Keratinocyte (primary cell): ENCODE measurements around the gene KLC3.

Experiments
- EZH2 ChIP-seq: IDR thresholded peaks from one replicate; pipeline ENCODE4 v1.6.1; 2012; ENCODE audit warnings: inconsistent platforms, mild to moderate bottlenecking, low read length, moderate library complexity
- TF ChIP-seq, protein P1 (sequence below), 3 experiments: IDR thresholded peaks in 1 of 3; conservative IDR thresholded peaks in 1 of 3; optimal IDR thresholded peaks in 1 of 3; 2 replicates in 2 of 3; 3 replicates in 1 of 3; pipeline versions ENCODE3 to v1.5.1; 2011; ENCODE audit warnings: low read length in 3 of 3, mild to moderate bottlenecking in 3 of 3, moderate library complexity in 2 of 3, control low read depth in 1 of 3, inconsistent platforms in 1 of 3; ENCODE audit not compliant: insufficient read depth in 2 of 3; ENCODE audit errors: extremely low read depth in 1 of 3

DNA sequence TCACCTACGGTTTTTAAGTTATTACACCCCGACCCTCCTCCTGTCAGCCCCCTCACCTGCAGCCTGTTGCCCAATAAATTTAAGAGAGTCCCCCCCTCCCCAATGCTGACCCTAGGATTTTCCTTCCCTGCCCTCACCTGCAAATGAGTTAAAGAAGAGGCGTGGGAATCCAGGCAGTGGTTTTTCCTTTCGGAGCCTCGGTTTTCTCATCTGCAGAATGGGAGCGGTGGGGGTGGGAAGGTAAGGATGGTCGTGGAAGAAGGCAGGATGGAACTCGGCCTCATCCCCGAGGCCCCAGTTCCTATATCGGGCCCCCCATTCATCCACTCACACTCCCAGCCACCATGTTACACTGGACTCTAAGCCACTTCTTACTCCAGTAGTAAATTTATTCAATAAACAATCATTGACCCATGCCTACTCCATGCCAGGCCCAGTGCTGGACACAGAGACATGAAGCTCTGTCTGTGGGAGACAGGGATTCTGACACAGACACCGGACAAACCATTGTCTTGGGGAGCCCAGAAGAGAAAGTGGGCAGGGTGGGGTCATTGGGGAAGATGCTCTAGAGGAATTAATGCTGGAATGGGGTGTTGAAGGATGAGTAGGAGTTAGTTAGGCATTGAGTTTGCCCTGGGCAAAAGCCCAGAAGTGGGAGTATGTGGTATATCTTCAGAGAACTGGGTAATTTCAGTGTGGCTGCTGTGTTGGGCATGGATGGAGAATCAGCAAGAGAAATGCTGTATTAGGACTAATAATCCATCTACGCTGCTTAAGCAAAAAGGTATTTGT is 37.1 kb upstream of the KLC3 start:
- TF ChIP-seq, protein P1, sequence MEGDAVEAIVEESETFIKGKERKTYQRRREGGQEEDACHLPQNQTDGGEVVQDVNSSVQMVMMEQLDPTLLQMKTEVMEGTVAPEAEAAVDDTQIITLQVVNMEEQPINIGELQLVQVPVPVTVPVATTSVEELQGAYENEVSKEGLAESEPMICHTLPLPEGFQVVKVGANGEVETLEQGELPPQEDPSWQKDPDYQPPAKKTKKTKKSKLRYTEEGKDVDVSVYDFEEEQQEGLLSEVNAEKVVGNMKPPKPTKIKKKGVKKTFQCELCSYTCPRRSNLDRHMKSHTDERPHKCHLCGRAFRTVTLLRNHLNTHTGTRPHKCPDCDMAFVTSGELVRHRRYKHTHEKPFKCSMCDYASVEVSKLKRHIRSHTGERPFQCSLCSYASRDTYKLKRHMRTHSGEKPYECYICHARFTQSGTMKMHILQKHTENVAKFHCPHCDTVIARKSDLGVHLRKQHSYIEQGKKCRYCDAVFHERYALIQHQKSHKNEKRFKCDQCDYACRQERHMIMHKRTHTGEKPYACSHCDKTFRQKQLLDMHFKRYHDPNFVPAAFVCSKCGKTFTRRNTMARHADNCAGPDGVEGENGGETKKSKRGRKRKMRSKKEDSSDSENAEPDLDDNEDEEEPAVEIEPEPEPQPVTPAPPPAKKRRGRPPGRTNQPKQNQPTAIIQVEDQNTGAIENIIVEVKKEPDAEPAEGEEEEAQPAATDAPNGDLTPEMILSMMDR (optimal IDR thresholded peaks at IDR 0.05 in 1 of 3, IDR thresholded peaks at IDR 0.05 in 1 of 3, conservative IDR thresholded peaks at IDR 0.05 in 1 of 3; ENCODE audit: extremely low read depth in 1 of 3, insufficient read depth in 2 of 3, low read length in 3 of 3), result no peak
- TF ChIP-seq EZH2, result no peak
